K562 (cell line): ENCODE data around the gene ICAM3. TPM values are rescaled to one million over a fixed set of nuclear protein-coding genes. Genes with fewer than 3 reads are reported as not detected.
A peak's percentile ranks its signal among the peaks of the same experiment; 100 is the strongest.

ENCODE experiments used
- ARID1B ChIP-seq: fragments of 450-650 bp; IDR thresholded peaks from 2 replicates; pipeline ENCODE4 v1.6.1; 2016; ENCODE audit warnings: antibody characterized with exemption, mild to moderate bottlenecking, inconsistent platforms
- CAMTA2 ChIP-seq: fragments of 250-450 bp; sonication (Bioruptor Pico); conservative IDR thresholded peaks from 2 replicates; pipeline ENCODE4 v1.5.1; 2022
- CBX3 ChIP-seq, 2 experiments: IDR thresholded peaks; 1 replicate in 1 of 2; 2 replicates in 1 of 2; pipeline ENCODE4 v1.6.1; 2012; ENCODE audit warnings: inconsistent platforms in 2 of 2, low read length in 2 of 2, borderline replicate concordance in 1 of 2, control low read depth in 1 of 2
- CHD4 ChIP-seq: fragments of 200-600 bp; sonication (generic); IDR thresholded peaks from 3 replicates; pipeline ENCODE4 v1.6.1; 2012; ENCODE audit warnings: low read depth, mild to moderate bottlenecking, mixed read lengths, low read length, inconsistent platforms; ENCODE audit not compliant: insufficient read depth, insufficient replicate concordance, poor library complexity, severe bottlenecking
- CTCFL ChIP-seq: IDR thresholded peaks from 2 replicates; pipeline ENCODE4 v1.6.1; 2011; ENCODE audit warnings: borderline replicate concordance, low read depth, mild to moderate bottlenecking, moderate library complexity, low read length; ENCODE audit not compliant: insufficient read depth, poor library complexity, severe bottlenecking
- HNRNPH1 ChIP-seq: fragments of 200-400 bp; formaldehyde crosslinking; optimal IDR thresholded peaks from 2 replicates; pipeline ENCODE3; 2017; ENCODE audit warnings: low read depth, mild to moderate bottlenecking, low read length, moderate library complexity
- IRF2 ChIP-seq: sonication (generic); formaldehyde crosslinking; IDR thresholded peaks from 2 replicates; pipeline ENCODE4 v1.8.1; 2022; ENCODE audit warnings: mild to moderate bottlenecking, missing genetic modification reagents
- MXI1 ChIP-seq: IDR thresholded peaks from 2 replicates; pipeline ENCODE4 v1.6.1; 2011; ENCODE audit warnings: low read depth, mild to moderate bottlenecking, improper control_type of control experiment, low read length
- MYBL2 ChIP-seq, 2 experiments: fragments of 450-650 bp in 1 of 2; sonication (generic) in 1 of 2; formaldehyde crosslinking in 1 of 2; IDR thresholded peaks; 2 replicates each; pipeline versions ENCODE4 v1.6.1 to v1.8.1; 2017 to 2022; ENCODE audit warnings: borderline replicate concordance in 1 of 2, inconsistent platforms in 1 of 2, low read depth in 1 of 2, mild to moderate bottlenecking in 1 of 2, missing genetic modification reagents in 1 of 2, moderate library complexity in 1 of 2
- NRF1 ChIP-seq, 2 experiments: fragments of 450-650 bp; IDR thresholded peaks in 1 of 2; conservative IDR thresholded peaks in 1 of 2; 2 replicates each; pipeline ENCODE4 v1.6.1; 2014; ENCODE audit warnings: mild to moderate bottlenecking in 2 of 2
- RBM22 ChIP-seq: fragments of 200-400 bp; formaldehyde crosslinking; IDR thresholded peaks from 2 replicates; pipeline ENCODE4 v1.6.1; 2018; ENCODE audit warnings: low read length, low read depth; ENCODE audit not compliant: poor library complexity, severe bottlenecking
- RBM25 ChIP-seq: fragments of 200-400 bp; formaldehyde crosslinking; IDR thresholded peaks from 2 replicates; pipeline ENCODE4 v1.6.1; 2018; ENCODE audit warnings: low read length, low read depth, moderate library complexity; ENCODE audit not compliant: severe bottlenecking
- SRSF7 ChIP-seq: fragments of 200-400 bp; formaldehyde crosslinking; optimal IDR thresholded peaks from 2 replicates; pipeline ENCODE3; 2017; ENCODE audit warnings: mild to moderate bottlenecking, low read depth, low read length
- ZBTB11 ChIP-seq, 3 experiments: fragments of 200-800 bp in 1 of 3; fragments of 250-450 bp in 1 of 3; fragments of 450-650 bp in 1 of 3; sonication (Bioruptor Pico) in 1 of 3; sonication (Bioruptor generic) in 1 of 3; formaldehyde crosslinking in 1 of 3; IDR thresholded peaks; 2 replicates each; pipeline versions ENCODE4 v1.6.1 to v1.8.0; 2016 to 2022; ENCODE audit warnings: mild to moderate bottlenecking in 2 of 3, missing genetic modification characterization in 2 of 3, missing compliant biosample characterization in 1 of 3, moderate library complexity in 1 of 3
- ZBTB5 ChIP-seq: fragments of 450-650 bp; IDR thresholded peaks from 2 replicates; pipeline ENCODE4 v1.6.1; 2017; ENCODE audit warnings: antibody characterized with exemption
- ZKSCAN1 ChIP-seq: fragments of 150-350 bp; IDR thresholded peaks from 2 replicates; pipeline ENCODE4 v1.6.1; 2016; ENCODE audit warnings: low read depth, low read length
- ZNF232 ChIP-seq: sonication (generic); formaldehyde crosslinking; IDR thresholded peaks from 2 replicates; pipeline ENCODE4 v1.8.0; 2022; ENCODE audit warnings: mild to moderate bottlenecking, missing genetic modification reagents
- polyA plus RNA-seq, 8 experiments: library from polyadenylated mRNA; depleted of rRNA in 4 of 8; stranded (reverse) in 5 of 8; unstranded in 3 of 8; fragments of >200 nt; fragmentation: Nextera tagmentation in 2 of 8; fragmentation: Illumina TruSeq in 1 of 8; extraction: Ambion mirVana in 2 of 8; extraction: Trizol in 1 of 8; gene quantifications; 2 replicates each; pipeline versions ENCODE4 v1.2.1 to v1.2.3, GENCODE V29; 2011 to 2014; ENCODE audit warnings: inconsistent platforms in 1 of 8, missing spikeins in 1 of 8
- total RNA-seq, 7 experiments: library from RNA; depleted of rRNA in 6 of 7; stranded (reverse); fragments of >200 nt in 6 of 7; fragmentation: Illumina TruSeq in 2 of 7; extraction: Trizol in 2 of 7; gene quantifications; 2 replicates each; pipeline versions ENCODE4 v1.2.1 to v1.2.3, GENCODE V29; 2011 to 2021; ENCODE audit warnings: low replicate concordance in 1 of 7

The ICAM3 gene
- total and polyA plus RNA-seq, 9 of the 15 experiments (the other 6 are each of a cell fraction or from before 2014, with no cell fraction given): 6.5 to 39.5 (median 24.2) TPM

GRCh38 chr19:10289836-10290356, 49.5 kb downstream of the ICAM3 start, which contains the start of gene ICAM5 (continued):
- TF ChIP-seq CAMTA2: 0 out of 2 replicates have a peak, but pooled peaks have one; percentile 68
- no peak for TF ChIP-seq ZNF232 (CRISPR knock-in tag)
- TF ChIP-seq CTCFL: no peak
- no peak for TF ChIP-seq MYBL2 (IDR thresholded peaks at IDR 0.05; ENCODE audit: low read depth)
- no peak for TF ChIP-seq MYBL2 (CRISPR knock-in tag; IDR thresholded peaks at IDR 0.05; ENCODE audit: borderline replicate concordance)
- no peak for TF ChIP-seq RBM25
- TF ChIP-seq SRSF7: no peak
- TF ChIP-seq CBX3 (IDR thresholded peaks at IDR 0.05; ENCODE audit: borderline replicate concordance in 1 of 2, low read length in 2 of 2): no peak
- no peak for TF ChIP-seq IRF2 (CRISPR knock-in tag)
- TF ChIP-seq NRF1 (conservative IDR thresholded peaks at IDR 0.05 in 1 of 2, IDR thresholded peaks at IDR 0.05 in 1 of 2): no peak
- no peak for TF ChIP-seq ZBTB11 (CRISPR knock-in tag; IDR thresholded peaks at IDR 0.05)
- TF ChIP-seq CHD4: no peak
- TF ChIP-seq MXI1: no peak
- TF ChIP-seq ZBTB5: no peak
- peak; percentile 27 for TF ChIP-seq RBM22
- TF ChIP-seq ARID1B: no peak
- no peak for TF ChIP-seq HNRNPH1
- TF ChIP-seq ZKSCAN1: no peak
